ENCODE measurements around the gene TNRC6B.
"Not testable (repeated sequence)": the region's sequence is repeated elsewhere in the genome, so short reads cannot be mapped to it uniquely, and the experiment has no call there.

Gene TNRC6B

GRCh38 chr22:40210818-40211217, 33.1 kb downstream of the TNRC6B start:
- in situ Hi-C loops (cut with HindIII; ENCODE audit: low sequenced_read_pairs) = no loop called here

GRCh38 chr22:40211476-40212054, 33.8 kb downstream of the TNRC6B start:
- in situ Hi-C loops (cut with HindIII; ENCODE audit: low sequenced_read_pairs) = no loop called here

- in situ Hi-C loops (cut with HindIII; ENCODE audit: low sequenced_read_pairs) = no loop called here
These were observed 34.4 kb downstream of the TNRC6B start for GRCh38 chr22:40212121-40212520.

- in situ Hi-C loops (cut with HindIII; ENCODE audit: low sequenced_read_pairs) = no loop called here
These were observed 35.8 kb downstream of the TNRC6B start for GRCh38 chr22:40213478-40213877.

- in situ Hi-C loops (cut with HindIII; ENCODE audit: low sequenced_read_pairs) = no loop called here
These were observed 37.5 kb downstream of the TNRC6B start for GRCh38 chr22:40215266-40215665.

- in situ Hi-C loops (cut with HindIII; ENCODE audit: low sequenced_read_pairs) = no loop called here
These were observed 38.5 kb downstream of the TNRC6B start for GRCh38 chr22:40216041-40216756.

GRCh38 chr22:40218152-40218551, 40.4 kb downstream of the TNRC6B start:
- in situ Hi-C loops (cut with HindIII; ENCODE audit: low sequenced_read_pairs) = no loop called here

GRCh38 chr22:40218723-40219294, 41.1 kb downstream of the TNRC6B start:
- in situ Hi-C loops (cut with HindIII; ENCODE audit: low sequenced_read_pairs) = no loop called here

GRCh38 chr22:40220316-40221054, 42.8 kb downstream of the TNRC6B start:
- in situ Hi-C loops (cut with HindIII; ENCODE audit: low sequenced_read_pairs) = no loop called here

GRCh38 chr22:40221055-40221414, 43.3 kb downstream of the TNRC6B start:
- in situ Hi-C loops (cut with HindIII; ENCODE audit: low sequenced_read_pairs) = no loop called here

- in situ Hi-C loops (cut with HindIII; ENCODE audit: low sequenced_read_pairs) = not testable (repeated sequence)
These were observed 45.3 kb downstream of the TNRC6B start for GRCh38 chr22:40222979-40223378.

- in situ Hi-C loops (cut with HindIII; ENCODE audit: low sequenced_read_pairs) = no loop called here
These were observed 47.0 kb downstream of the TNRC6B start for GRCh38 chr22:40224702-40225101.

GRCh38 chr22:40226620-40227019, 48.9 kb downstream of the TNRC6B start:
- in situ Hi-C loops (cut with HindIII; ENCODE audit: low sequenced_read_pairs) = no loop called here

- in situ Hi-C loops (cut with HindIII; ENCODE audit: low sequenced_read_pairs) = no loop called here
These were observed 54.0 kb downstream of the TNRC6B start for GRCh38 chr22:40231618-40232313.

GRCh38 chr22:40232624-40233023, 54.9 kb downstream of the TNRC6B start:
- in situ Hi-C loops (cut with HindIII; ENCODE audit: low sequenced_read_pairs) = no loop called here

GRCh38 chr22:40233886-40234285, 56.2 kb downstream of the TNRC6B start:
- in situ Hi-C loops (cut with HindIII; ENCODE audit: low sequenced_read_pairs) = no loop called here

- in situ Hi-C loops (cut with HindIII; ENCODE audit: low sequenced_read_pairs) = no loop called here
These were observed 56.9 kb downstream of the TNRC6B start for GRCh38 chr22:40234658-40235057.

GRCh38 chr22:40235308-40235707, 57.6 kb downstream of the TNRC6B start:
- in situ Hi-C loops (cut with HindIII; ENCODE audit: low sequenced_read_pairs) = no loop called here

GRCh38 chr22:40236131-40236665, 58.5 kb downstream of the TNRC6B start:
- in situ Hi-C loops (cut with HindIII; ENCODE audit: low sequenced_read_pairs) = no loop called here

- in situ Hi-C loops (cut with HindIII; ENCODE audit: low sequenced_read_pairs) = no loop called here
These were observed 59.5 kb downstream of the TNRC6B start for GRCh38 chr22:40237241-40237640.

All from DLD1 (cell line).